Measurements from ENCODE around the gene RAB22A.

RAB22A gene

GRCh38 chr20:58342104-58342945, 32.8 kb downstream of the RAB22A start:
- peak overlapping the region; percentile 99 for H3K27ac ChIP-seq (ENCODE audit: poor library complexity, severe bottlenecking)
- H3K27me3 ChIP-seq (ENCODE audit: insufficient read depth, poor library complexity, severe bottlenecking) = no peaks in the 10 kb centered on the region
- ATAC-seq (ENCODE audit: low read depth) (peak; percentile 83), DNase-seq (ENCODE audit: low spot score) (no peak)
- TF ChIP-seq CTCF (IDR thresholded peaks at IDR 0.05; ENCODE audit: poor library complexity, severe bottlenecking) = no peak
- H3K4me1 ChIP-seq (ENCODE audit: insufficient read depth, poor library complexity, severe bottlenecking) = peaks cover 54% of the 10 kb centered on the region
- peaks cover 40% of the 10 kb centered on the region for H3K36me3 ChIP-seq (ENCODE audit: low read depth)
- no peak overlapping the region for H3K4me3 ChIP-seq (ENCODE audit: severe bottlenecking)
- no peaks in the 10 kb centered on the region for H3K9me3 ChIP-seq (ENCODE audit: severe bottlenecking)

GRCh38 chr20:58344741-58345140, 35.2 kb downstream of the RAB22A start:
- DNase-seq (ENCODE audit: low spot score) = no peak
- Histone ChIP-seq H3K27ac (ENCODE audit: poor library complexity, severe bottlenecking) (peak overlapping the region; percentile 99), H3K4me3 (ENCODE audit: severe bottlenecking) (no peak overlapping the region), H3K4me1 (ENCODE audit: insufficient read depth, poor library complexity, severe bottlenecking) (peaks cover 60% of the 10 kb centered on the region), H3K36me3 (ENCODE audit: low read depth) (peaks cover 45% of the 10 kb centered on the region), H3K9me3 (ENCODE audit: severe bottlenecking) (no peaks in the 10 kb centered on the region), H3K27me3 (ENCODE audit: insufficient read depth, poor library complexity, severe bottlenecking) (no peaks in the 10 kb centered on the region)
- ATAC-seq (ENCODE audit: low read depth) = peak; percentile 67
- no peak for TF ChIP-seq CTCF (IDR thresholded peaks at IDR 0.05; ENCODE audit: poor library complexity, severe bottlenecking)

- Histone ChIP-seq H3K36me3 (ENCODE audit: low read depth) (peaks cover 70% of the 10 kb centered on the region), H3K27me3 (ENCODE audit: insufficient read depth, poor library complexity, severe bottlenecking) (no peaks in the 10 kb centered on the region), H3K27ac (ENCODE audit: poor library complexity, severe bottlenecking) (peak overlapping the region; percentile 3), H3K4me3 (ENCODE audit: severe bottlenecking) (no peak overlapping the region), H3K9me3 (ENCODE audit: severe bottlenecking) (no peaks in the 10 kb centered on the region), H3K4me1 (ENCODE audit: insufficient read depth, poor library complexity, severe bottlenecking) (peaks cover 20% of the 10 kb centered on the region)
- peak; percentile 53 for TF ChIP-seq CTCF (IDR thresholded peaks at IDR 0.05; ENCODE audit: poor library complexity, severe bottlenecking)
- peak; percentile 96 for ATAC-seq (ENCODE audit: low read depth)
- DNase-seq (ENCODE audit: low spot score) = no peak
Measured at GRCh38 chr20:58349570-58349969, 40.1 kb downstream of the RAB22A start.

- Histone ChIP-seq H3K27me3 (ENCODE audit: insufficient read depth, poor library complexity, severe bottlenecking) (no peaks in the 10 kb centered on the region), H3K4me1 (ENCODE audit: insufficient read depth, poor library complexity, severe bottlenecking) (peaks cover 15% of the 10 kb centered on the region), H3K36me3 (ENCODE audit: low read depth) (peaks cover 69% of the 10 kb centered on the region), H3K4me3 (ENCODE audit: severe bottlenecking) (no peak overlapping the region), H3K9me3 (ENCODE audit: severe bottlenecking) (no peaks in the 10 kb centered on the region), H3K27ac (ENCODE audit: poor library complexity, severe bottlenecking) (no peak overlapping the region)
- DNase-seq (ENCODE audit: low spot score) (no peak), ATAC-seq (ENCODE audit: low read depth) (no peak)
- no peak for TF ChIP-seq CTCF (IDR thresholded peaks at IDR 0.05; ENCODE audit: poor library complexity, severe bottlenecking)
Measured at GRCh38 chr20:58352468-58352867, 43.0 kb downstream of the RAB22A start.

- no peak for ATAC-seq (ENCODE audit: low read depth)
Measured at GRCh38 chr20:58359441-58359840, 49.9 kb downstream of the RAB22A start.

More at GRCh38 chr20:58359441-58359840, 49.9 kb downstream of the RAB22A start:
- no peak for DNase-seq (ENCODE audit: low spot score)
- Histone ChIP-seq H3K36me3 (ENCODE audit: low read depth) (peaks cover 90% of the 10 kb centered on the region), H3K27ac (ENCODE audit: poor library complexity, severe bottlenecking) (no peak overlapping the region), H3K9me3 (ENCODE audit: severe bottlenecking) (no peaks in the 10 kb centered on the region), H3K4me3 (ENCODE audit: severe bottlenecking) (no peak overlapping the region), H3K27me3 (ENCODE audit: insufficient read depth, poor library complexity, severe bottlenecking) (no peaks in the 10 kb centered on the region), H3K4me1 (ENCODE audit: insufficient read depth, poor library complexity, severe bottlenecking) (no peaks in the 10 kb centered on the region)
- TF ChIP-seq CTCF (IDR thresholded peaks at IDR 0.05; ENCODE audit: poor library complexity, severe bottlenecking) = no peak

Data from RWPE2 (cell line).